ENCODE data around the gene TTLL11. TPM values are rescaled to one million over a fixed set of nuclear protein-coding genes. Genes with fewer than 3 reads are reported as not detected.

The TTLL11 gene
- total RNA-seq, 1 donor from 2014 or later, result 0.75 TPM

- Histone ChIP-seq H3K4me1 (peaks cover 23% of the 10 kb centered on the region), H3K4me2 (no peak overlapping the region), H3K9ac (no peak overlapping the region), H3K27ac (no peak overlapping the region), H3K4me3 (no peak overlapping the region), H2AFZ (replicated peaks) (no peak overlapping the region), H4K20me1 (ENCODE audit: low read depth) (no peaks in the 10 kb centered on the region), H3K36me3 (no peaks in the 10 kb centered on the region), H3K27me3 (no peaks in the 10 kb centered on the region), H3F3A (ENCODE audit: low read depth) (peaks cover 10% of the 10 kb centered on the region), H3K79me2 (ENCODE audit: low read depth) (no peaks in the 10 kb centered on the region), H3K9me3 (ENCODE audit: low read depth) (no peaks in the 10 kb centered on the region)
- Mint-ChIP-seq H3K27me3 (ENCODE audit: insufficient read depth, low read depth) (peaks cover 12% of the 10 kb centered on the region), H3K9me3 (peaks cover 2% of the 10 kb centered on the region), H3K4me1 (peaks cover 26% of the 10 kb centered on the region), H3K27ac (no peak overlapping the region), H3K36me3 (no peaks in the 10 kb centered on the region), H3K4me3 (peak overlapping the region; percentile 57)
- TF ChIP-seq EZH2 (IDR thresholded peaks at IDR 0.05) (no peak), CTCF (IDR thresholded peaks at IDR 0.05) (no peak), EZH2phosphoT487 (IDR thresholded peaks at IDR 0.05) (no peak)
- DNase-seq (ENCODE audit: low spot score), result no peak
Measured at GRCh38 chr9:122109035-122109813, 16.1 kb upstream of the TTLL11 start.

DNA sequence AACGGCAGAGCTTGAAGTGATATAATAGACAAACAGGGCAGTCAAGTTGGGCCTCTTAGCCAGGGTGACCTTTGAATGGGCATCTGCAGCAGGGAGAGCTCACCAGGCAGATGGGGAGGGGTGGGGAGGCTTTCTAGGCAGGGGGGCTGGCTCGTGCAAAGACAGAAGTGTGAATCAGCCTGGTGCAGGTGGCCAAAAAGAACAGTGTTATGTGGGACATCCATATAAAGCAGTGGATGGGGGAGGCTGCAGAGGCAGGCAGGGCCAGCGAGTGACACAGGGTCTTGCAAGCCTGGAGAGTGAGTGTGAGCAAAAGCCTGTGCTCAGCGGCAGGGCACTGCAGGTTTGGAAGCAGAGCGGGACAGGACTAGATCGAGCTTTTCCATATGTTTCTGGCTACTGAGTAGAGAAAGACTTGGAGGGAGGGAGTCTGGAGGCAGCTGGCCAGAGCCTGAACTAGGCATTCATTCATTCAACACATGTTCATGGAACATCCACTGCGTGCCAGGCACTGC is 14.2 kb upstream of the TTLL11 start:
- Histone ChIP-seq H3K9ac (no peak overlapping the region), H3K9me3 (ENCODE audit: low read depth) (no peaks in the 10 kb centered on the region), H3K4me3 (no peak overlapping the region), H4K20me1 (ENCODE audit: low read depth) (no peaks in the 10 kb centered on the region), H3K79me2 (ENCODE audit: low read depth) (no peaks in the 10 kb centered on the region), H3K4me2 (no peak overlapping the region), H3K27ac (no peak overlapping the region), H3K36me3 (no peaks in the 10 kb centered on the region), H3F3A (ENCODE audit: low read depth) (no peaks in the 10 kb centered on the region), H3K4me1 (peaks cover 8% of the 10 kb centered on the region), H2AFZ (replicated peaks) (no peak overlapping the region), H3K27me3 (no peaks in the 10 kb centered on the region)
- no peak overlapping the region for H3K4me3 Mint-ChIP-seq
- H3K9me3 Mint-ChIP-seq, result peaks cover 7% of the 10 kb centered on the region
- H3K27me3 Mint-ChIP-seq (ENCODE audit: insufficient read depth, low read depth), result peaks cover 9% of the 10 kb centered on the region
- H3K27ac Mint-ChIP-seq, result no peak overlapping the region
- TF ChIP-seq EZH2phosphoT487 (IDR thresholded peaks at IDR 0.05) (no peak), EZH2 (IDR thresholded peaks at IDR 0.05) (no peak), CTCF (IDR thresholded peaks at IDR 0.05) (no peak)
- no peaks in the 10 kb centered on the region for H3K36me3 Mint-ChIP-seq
- peaks cover 16% of the 10 kb centered on the region for H3K4me1 Mint-ChIP-seq
- DNase-seq (ENCODE audit: low spot score), result no peak

DNA sequence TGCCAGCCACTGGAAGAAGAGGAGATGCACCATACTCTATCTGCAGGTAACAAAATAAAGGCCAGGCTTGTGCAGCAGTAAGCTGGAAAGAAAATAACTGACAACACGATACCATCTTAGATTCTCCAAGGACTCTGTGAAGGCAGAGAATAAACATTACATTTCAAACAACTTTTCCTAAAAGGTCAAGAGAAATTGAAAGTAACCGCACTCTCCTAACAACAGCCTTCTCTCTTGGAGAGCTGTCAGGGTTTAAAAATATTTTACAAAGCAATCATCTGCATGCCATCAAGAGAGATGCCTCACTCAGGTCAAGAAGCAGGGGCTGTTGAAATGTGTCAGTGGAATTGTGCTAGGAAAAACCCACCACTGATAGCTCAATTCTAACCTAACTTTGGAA is 13.5 kb upstream of the TTLL11 start:
- H3F3A ChIP-seq (ENCODE audit: low read depth), result no peaks in the 10 kb centered on the region
- no peaks in the 10 kb centered on the region for H3K79me2 ChIP-seq (ENCODE audit: low read depth)
- H3K4me3 ChIP-seq, result no peak overlapping the region
- H3K9me3 ChIP-seq (ENCODE audit: low read depth), result no peaks in the 10 kb centered on the region
- H3K36me3 ChIP-seq, result no peaks in the 10 kb centered on the region
- no peak overlapping the region for H3K4me2 ChIP-seq
- H3K4me1 ChIP-seq, result peaks cover 8% of the 10 kb centered on the region
- Mint-ChIP-seq H3K9me3 (peaks cover 7% of the 10 kb centered on the region), H3K36me3 (no peaks in the 10 kb centered on the region), H3K27me3 (ENCODE audit: insufficient read depth, low read depth) (peaks cover 9% of the 10 kb centered on the region), H3K27ac (no peak overlapping the region), H3K4me1 (peaks cover 14% of the 10 kb centered on the region), H3K4me3 (no peak overlapping the region)
- no peak overlapping the region for H3K9ac ChIP-seq
- no peak for DNase-seq (ENCODE audit: low spot score)
- TF ChIP-seq EZH2 (IDR thresholded peaks at IDR 0.05), result no peak
- TF ChIP-seq CTCF (IDR thresholded peaks at IDR 0.05), result no peak
- no peak for TF ChIP-seq EZH2phosphoT487 (IDR thresholded peaks at IDR 0.05)
- H4K20me1 ChIP-seq (ENCODE audit: low read depth), result no peaks in the 10 kb centered on the region
- peak overlapping the region; percentile 7 for H2AFZ ChIP-seq (replicated peaks)
- H3K27ac ChIP-seq, result no peak overlapping the region
- H3K27me3 ChIP-seq, result no peaks in the 10 kb centered on the region

All from neural progenitor cell (in vitro differentiated cells).